GM12873 (cell line): ENCODE results near the gene PLAAT2.

ENCODE experiments used
- TF ChIP-seq, protein P1 (sequence below): IDR thresholded peaks from 2 replicates; pipeline ENCODE4 v1.5.1; 2012; ENCODE audit warnings: low read depth, mild to moderate bottlenecking, moderate library complexity, low read length, control low read depth; ENCODE audit not compliant: insufficient read depth; ENCODE audit errors: missing control alignments

PLAAT2 gene

GRCh38 chr11:63608353-63609345, 45.5 kb upstream of the PLAAT2 start:
- TF ChIP-seq, protein P1, sequence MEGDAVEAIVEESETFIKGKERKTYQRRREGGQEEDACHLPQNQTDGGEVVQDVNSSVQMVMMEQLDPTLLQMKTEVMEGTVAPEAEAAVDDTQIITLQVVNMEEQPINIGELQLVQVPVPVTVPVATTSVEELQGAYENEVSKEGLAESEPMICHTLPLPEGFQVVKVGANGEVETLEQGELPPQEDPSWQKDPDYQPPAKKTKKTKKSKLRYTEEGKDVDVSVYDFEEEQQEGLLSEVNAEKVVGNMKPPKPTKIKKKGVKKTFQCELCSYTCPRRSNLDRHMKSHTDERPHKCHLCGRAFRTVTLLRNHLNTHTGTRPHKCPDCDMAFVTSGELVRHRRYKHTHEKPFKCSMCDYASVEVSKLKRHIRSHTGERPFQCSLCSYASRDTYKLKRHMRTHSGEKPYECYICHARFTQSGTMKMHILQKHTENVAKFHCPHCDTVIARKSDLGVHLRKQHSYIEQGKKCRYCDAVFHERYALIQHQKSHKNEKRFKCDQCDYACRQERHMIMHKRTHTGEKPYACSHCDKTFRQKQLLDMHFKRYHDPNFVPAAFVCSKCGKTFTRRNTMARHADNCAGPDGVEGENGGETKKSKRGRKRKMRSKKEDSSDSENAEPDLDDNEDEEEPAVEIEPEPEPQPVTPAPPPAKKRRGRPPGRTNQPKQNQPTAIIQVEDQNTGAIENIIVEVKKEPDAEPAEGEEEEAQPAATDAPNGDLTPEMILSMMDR = no peak

DNA sequence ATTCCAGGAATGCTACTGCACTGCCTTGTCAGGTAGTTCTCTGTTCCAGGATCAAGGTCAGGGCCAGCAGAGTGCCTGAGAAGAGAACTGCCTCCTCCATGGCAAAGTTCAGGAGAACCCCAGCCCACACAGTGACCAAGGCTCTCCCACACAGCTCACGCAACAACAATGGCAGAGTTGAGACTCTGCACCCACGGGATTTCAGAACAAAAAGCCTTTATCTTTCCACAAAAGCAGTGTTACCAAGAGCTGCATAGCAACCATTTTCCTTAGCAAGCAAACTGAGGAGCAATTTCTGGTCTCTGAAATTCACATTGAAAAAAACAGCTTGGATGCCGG, 40.0 kb upstream of the PLAAT2 start:
- TF ChIP-seq, protein P1 = no peak

GRCh38 chr11:63599211-63600122, 36.3 kb upstream of the PLAAT2 start:
- TF ChIP-seq, protein P1 = no peak

DNA sequence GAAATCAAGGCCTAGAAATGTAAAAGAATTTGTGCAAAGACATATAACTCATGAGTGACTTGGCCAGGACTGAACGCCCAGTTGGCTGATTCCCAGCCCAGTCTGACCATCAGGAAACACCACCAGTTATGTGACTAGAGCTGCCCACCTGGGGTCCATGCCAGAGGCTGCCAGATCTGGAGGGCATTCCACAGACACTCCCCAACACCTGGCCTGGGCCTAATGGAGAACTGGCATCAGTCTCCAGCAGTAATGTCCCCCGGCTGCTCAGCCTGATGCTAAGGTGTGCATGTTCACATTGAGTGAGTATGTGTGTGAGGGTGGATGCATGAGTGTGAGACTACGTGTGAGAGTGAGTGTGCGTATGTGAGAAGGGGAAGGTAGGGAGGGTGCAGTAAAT, 35.4 kb upstream of the PLAAT2 start:
- TF ChIP-seq, protein P1 = no peak

DNA sequence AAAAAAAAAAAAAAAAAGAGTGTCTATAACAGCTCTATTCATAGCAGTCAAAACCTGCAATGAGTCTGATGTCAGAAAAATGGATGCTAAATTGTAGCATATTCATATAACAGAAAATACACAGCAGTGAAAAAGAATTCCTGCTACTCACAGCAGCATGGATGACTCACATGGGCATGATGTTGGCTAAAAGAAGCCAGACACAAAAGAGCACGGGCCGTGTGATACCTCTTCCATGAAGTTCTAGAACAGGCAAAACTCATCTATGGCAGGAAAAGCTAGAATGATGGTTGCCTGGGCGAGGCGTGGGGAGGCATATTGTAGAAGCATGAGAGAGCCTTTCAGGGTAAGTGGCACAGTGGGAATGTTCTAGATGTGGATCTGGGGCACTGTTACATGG, 32.1 kb upstream of the PLAAT2 start:
- TF ChIP-seq, protein P1 = no peak

DNA sequence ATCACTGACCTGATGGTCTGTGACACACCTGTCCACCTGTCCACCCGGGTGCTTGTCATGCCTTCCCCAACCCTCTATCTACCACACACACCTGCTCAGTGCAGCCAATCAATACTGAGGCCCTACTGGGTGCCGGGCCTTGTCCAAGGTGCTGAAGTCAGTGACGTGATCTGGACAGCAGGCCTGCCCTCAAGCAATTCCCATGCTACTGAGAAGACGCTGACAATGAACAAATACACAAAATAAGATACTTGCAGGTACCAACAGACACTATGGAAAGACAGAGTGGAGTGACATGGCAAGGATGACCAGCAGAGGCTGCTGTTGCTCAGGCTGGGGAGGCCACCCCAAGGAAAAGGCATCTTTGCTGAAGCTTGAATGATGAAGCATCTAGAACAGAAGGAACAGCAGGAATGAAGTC, 29.8 kb upstream of the PLAAT2 start:
- TF ChIP-seq, protein P1 = peak; percentile 78
